HTR-8/SVneo (cell line): ENCODE results near the gene KRTAP10-9.
"Not testable (repeated sequence)": the region's sequence is repeated elsewhere in the genome, so short reads cannot be mapped to it uniquely, and the experiment has no call there.

Experiments used
- DNase-seq: peaks from one replicate; pipeline ENCODE4 v3.0.0; 2011; ENCODE audit warnings: low spot score, mixed read lengths; ENCODE audit not compliant: insufficient read length
- FAIRE-seq: peaks from 2 replicates; lab custom pipeline; 2011; peaks lifted over from hg19 to GRCh38; lab: Jason Lieb, UNC

Gene KRTAP10-9

GRCh38 chr21:44613386-44614155, 13.3 kb upstream of the KRTAP10-9 start:
- no peak for DNase-seq
- FAIRE-seq, result no peak

GRCh38 chr21:44614161-44614631, 12.7 kb upstream of the KRTAP10-9 start:
- FAIRE-seq (no peak), DNase-seq (no peak)

- DNase-seq (no peak), FAIRE-seq (no peak)
Observed at GRCh38 chr21:44614961-44615391, 11.9 kb upstream of the KRTAP10-9 start.

- no peak for FAIRE-seq
- DNase-seq, result no peak
Observed at GRCh38 chr21:44615466-44615865, 11.4 kb upstream of the KRTAP10-9 start.

- no peak for DNase-seq
- no peak for FAIRE-seq
Observed at GRCh38 chr21:44615911-44616590, 10.8 kb upstream of the KRTAP10-9 start.

- DNase-seq (no peak), FAIRE-seq (no peak)
Observed at GRCh38 chr21:44616591-44616926, 10.3 kb upstream of the KRTAP10-9 start.

GRCh38 chr21:44617071-44617501, 9.8 kb upstream of the KRTAP10-9 start:
- FAIRE-seq, result no peak
- DNase-seq, result no peak

GRCh38 chr21:44618504-44618903, 8.4 kb upstream of the KRTAP10-9 start:
- no peak for FAIRE-seq
- DNase-seq, result no peak

GRCh38 chr21:44618909-44619308, 8.0 kb upstream of the KRTAP10-9 start:
- FAIRE-seq (no peak), DNase-seq (no peak)

GRCh38 chr21:44619886-44620285, 7.0 kb upstream of the KRTAP10-9 start:
- FAIRE-seq (no peak), DNase-seq (no peak)

- DNase-seq (no peak), FAIRE-seq (no peak)
Observed at GRCh38 chr21:44623575-44623974, 3.3 kb upstream of the KRTAP10-9 start.

- DNase-seq (no peak), FAIRE-seq (no peak)
Observed at GRCh38 chr21:44625756-44626155, 1.1 kb upstream of the KRTAP10-9 start.

GRCh38 chr21:44626262-44626661, 631 bp upstream of the KRTAP10-9 start:
- FAIRE-seq, result no peak
- no peak for DNase-seq

GRCh38 chr21:44627181-44627822, 409 bp downstream of the KRTAP10-9 start:
- not testable (repeated sequence) for FAIRE-seq, DNase-seq

- not testable (repeated sequence) for FAIRE-seq, DNase-seq
Observed at GRCh38 chr21:44627831-44628233, 939 bp downstream of the KRTAP10-9 start.

- FAIRE-seq, result no peak
- no peak for DNase-seq
Observed at GRCh38 chr21:44628707-44629391, 2.0 kb downstream of the KRTAP10-9 start.

GRCh38 chr21:44630440-44630839, 3.5 kb downstream of the KRTAP10-9 start:
- DNase-seq (no peak), FAIRE-seq (no peak)

- FAIRE-seq, result no peak
- DNase-seq, result no peak
Observed at GRCh38 chr21:44632067-44632466, 5.2 kb downstream of the KRTAP10-9 start.

- FAIRE-seq (no peak), DNase-seq (no peak)
Observed at GRCh38 chr21:44636209-44637017, 9.5 kb downstream of the KRTAP10-9 start.
